H9 (cell line): ENCODE data around the gene SNX32. TPM values are rescaled to one million over a fixed set of nuclear protein-coding genes. Genes with fewer than 3 reads are reported as not detected.
A peak's percentile ranks its signal among the peaks of the same experiment; 100 is the strongest.

ENCODE experiments used
- DNase-seq: peaks from one replicate; pipeline ENCODE4 v3.0.0-alpha.2; 2017
- H2AFZ ChIP-seq: one replicate; pipeline ENCODE4 v1.6.1; 2013; ENCODE audit warnings: mild to moderate bottlenecking, low read length, control low read depth, moderate library complexity
- H2AK5ac ChIP-seq: 2 replicates; pipeline ENCODE4 v1.6.1; 2013; ENCODE audit warnings: low read length, control low read depth, mixed read lengths; ENCODE audit not compliant: insufficient read length
- H2BK120ac ChIP-seq: one replicate; pipeline ENCODE4 v1.6.1; 2013; ENCODE audit warnings: low read depth, mild to moderate bottlenecking, low read length, control low read depth, inconsistent platforms; ENCODE audit not compliant: poor library complexity, severe bottlenecking
- H2BK12ac ChIP-seq: 2 replicates; pipeline ENCODE4 v1.6.1; 2013; ENCODE audit warnings: low read length, control low read depth, mixed read lengths, low read depth; ENCODE audit not compliant: insufficient read length
- H2BK15ac ChIP-seq: 2 replicates; pipeline ENCODE4 v1.6.1; 2013; ENCODE audit warnings: low read depth, low read length, control low read depth
- H2BK20ac ChIP-seq: one replicate; pipeline ENCODE4 v1.6.1; 2013; ENCODE audit warnings: low read depth, mild to moderate bottlenecking, low read length, control low read depth, inconsistent platforms; ENCODE audit not compliant: poor library complexity, severe bottlenecking
- H2BK5ac ChIP-seq: 2 replicates; pipeline ENCODE4 v1.6.1; 2013; ENCODE audit warnings: low read length, control low read depth, mixed read lengths; ENCODE audit not compliant: insufficient read length
- H3K14ac ChIP-seq: 2 replicates; pipeline ENCODE4 v1.6.1; 2013; ENCODE audit warnings: low read length, control low read depth; ENCODE audit not compliant: insufficient read depth
- H3K18ac ChIP-seq: 2 replicates; pipeline ENCODE4 v1.6.1; 2013; ENCODE audit warnings: low read depth, mild to moderate bottlenecking, mixed read lengths, low read length, control low read depth; ENCODE audit not compliant: insufficient read length
- H3K23ac ChIP-seq: 2 replicates; pipeline ENCODE4 v1.6.1; 2013; ENCODE audit warnings: low read length, control low read depth, mixed read lengths, low read depth; ENCODE audit not compliant: insufficient read length
- H3K23me2 ChIP-seq: 2 replicates; pipeline ENCODE4 v1.6.1; 2013; ENCODE audit warnings: low read depth, mild to moderate bottlenecking, mixed read lengths, low read length, control low read depth; ENCODE audit not compliant: insufficient read length, poor library complexity, severe bottlenecking
- H3K27ac ChIP-seq: 2 replicates; pipeline ENCODE4 v1.5.1; 2013; ENCODE audit warnings: low read length, control low read depth, mixed read lengths, low read depth; ENCODE audit not compliant: insufficient read length
- H3K27me3 ChIP-seq: 2 replicates; pipeline ENCODE4 v1.6.1; 2013; ENCODE audit warnings: low read length, control low read depth, inconsistent platforms; ENCODE audit not compliant: insufficient read depth
- H3K4ac ChIP-seq: 2 replicates; pipeline ENCODE4 v1.6.1; 2013; ENCODE audit warnings: low read depth, mild to moderate bottlenecking, control low read depth, inconsistent platforms, low read length, moderate library complexity
- H3K4me1 ChIP-seq: 2 replicates; pipeline ENCODE4 v1.6.1; 2013; ENCODE audit warnings: low read length, control low read depth, inconsistent platforms; ENCODE audit not compliant: insufficient read depth
- H3K4me2 ChIP-seq: 2 replicates; pipeline ENCODE4 v1.6.1; 2013; ENCODE audit warnings: low read length, control low read depth, mixed read lengths; ENCODE audit not compliant: insufficient read length, insufficient read depth
- H3K56ac ChIP-seq: 2 replicates; pipeline ENCODE4 v1.6.1; 2013; ENCODE audit warnings: low read depth, mild to moderate bottlenecking, mixed read lengths, low read length, control low read depth; ENCODE audit not compliant: insufficient read length
- H3K79me1 ChIP-seq: 2 replicates; pipeline ENCODE4 v1.6.1; 2013; ENCODE audit warnings: low read depth, mild to moderate bottlenecking, moderate library complexity, low read length, control low read depth, inconsistent platforms; ENCODE audit not compliant: insufficient read depth, poor library complexity, severe bottlenecking
- H3K79me2 ChIP-seq: 2 replicates; pipeline ENCODE4 v1.6.1; 2013; ENCODE audit warnings: low read length, control low read depth, inconsistent platforms; ENCODE audit not compliant: insufficient read depth
- H3K9ac ChIP-seq: 2 replicates; pipeline ENCODE4 v1.6.1; 2013; ENCODE audit warnings: low read length, control low read depth, mixed read lengths; ENCODE audit not compliant: insufficient read length; ENCODE audit errors: extremely low read depth
- H3K9me3 ChIP-seq: one replicate; pipeline ENCODE4 v1.6.1; 2013; ENCODE audit warnings: low read depth, low read length, inconsistent platforms; ENCODE audit not compliant: control insufficient read depth
- H3T11ph ChIP-seq: one replicate; pipeline ENCODE4 v1.6.1; 2013; ENCODE audit warnings: mild to moderate bottlenecking, low read length, control low read depth, inconsistent platforms
- H4K20me1 ChIP-seq: one replicate; pipeline ENCODE4 v1.6.1; 2013; ENCODE audit not compliant: control insufficient read depth, insufficient read length, insufficient read depth
- H4K5ac ChIP-seq: 2 replicates; pipeline ENCODE4 v1.6.1; 2013; ENCODE audit warnings: low read depth, mild to moderate bottlenecking, mixed read lengths, low read length, control low read depth; ENCODE audit not compliant: insufficient read length
- H4K8ac ChIP-seq: replicated peaks from 2 replicates; pipeline ENCODE4 v1.6.1; 2013; ENCODE audit warnings: low read length, control low read depth, mixed read lengths, low read depth; ENCODE audit not compliant: insufficient read length
- H4K91ac ChIP-seq: 2 replicates; pipeline ENCODE4 v1.6.1; 2013; ENCODE audit warnings: low read depth, mild to moderate bottlenecking, moderate library complexity, mixed read lengths, low read length, control low read depth; ENCODE audit not compliant: insufficient read length
- H3K27ac Mint-ChIP-seq, 3 experiments: 2 replicates in 2 of 3; 3 replicates in 1 of 3; pipeline ENCODE4 v1.8.0; 2020 to 2021; ENCODE audit warnings: mixed read lengths in 3 of 3, mild to moderate bottlenecking in 1 of 3, moderate library complexity in 1 of 3
- H3K27me3 Mint-ChIP-seq: 2 replicates; pipeline ENCODE4 v1.8.0; 2021; ENCODE audit warnings: low read depth, mild to moderate bottlenecking, moderate library complexity, mixed read lengths
- H3K36me3 Mint-ChIP-seq, 3 experiments: 2 replicates in 2 of 3; 3 replicates in 1 of 3; pipeline ENCODE4 v1.8.0; 2020 to 2021; ENCODE audit warnings: low read depth in 3 of 3, mixed read lengths in 3 of 3; ENCODE audit not compliant: insufficient read depth in 1 of 3
- H3K4me1 Mint-ChIP-seq, 2 experiments: 2 replicates each; pipeline ENCODE4 v1.8.0; 2020; ENCODE audit warnings: mixed read lengths in 2 of 2
- H3K4me3 Mint-ChIP-seq, 2 experiments: 2 replicates in 1 of 2; 3 replicates in 1 of 2; pipeline ENCODE4 v1.8.0; 2020 to 2021; ENCODE audit warnings: mild to moderate bottlenecking in 2 of 2, mixed read lengths in 2 of 2, moderate library complexity in 1 of 2
- H3K9me3 Mint-ChIP-seq, 2 experiments: 2 replicates in 1 of 2; 3 replicates in 1 of 2; pipeline ENCODE4 v1.8.0; 2020; ENCODE audit warnings: mild to moderate bottlenecking in 2 of 2, mixed read lengths in 2 of 2, moderate library complexity in 1 of 2
- WGBS: extraction: QIAGEN DNeasy Blood & Tissue Kit; methylation state at CpG from one replicate; pipeline ENCODE4 v1.1.7; 2013; ENCODE audit warnings: missing lambda C conversion rate, low lambda C conversion rate, mixed read lengths; ENCODE audit not compliant: insufficient read length; ENCODE audit errors: extremely low coverage; 5-methylcytosine and 5-hydroxymethylcytosine counted together
- total RNA-seq: library from RNA; stranded (reverse); gene quantifications from 2 replicates; pipeline ENCODE4 v1.2.1, GENCODE V29; 2021
- TF ChIP-seq, protein P1 (sequence below): fragments of 200-600 bp; sonication (generic); conservative IDR thresholded peaks from 3 replicates; pipeline ENCODE4 v1.8.0; 2021; ENCODE audit warnings: antibody characterized with exemption, mild to moderate bottlenecking

SNX32 gene
- total RNA-seq, 1 experiment from 2014 or later, result 1.2 TPM

DNA sequence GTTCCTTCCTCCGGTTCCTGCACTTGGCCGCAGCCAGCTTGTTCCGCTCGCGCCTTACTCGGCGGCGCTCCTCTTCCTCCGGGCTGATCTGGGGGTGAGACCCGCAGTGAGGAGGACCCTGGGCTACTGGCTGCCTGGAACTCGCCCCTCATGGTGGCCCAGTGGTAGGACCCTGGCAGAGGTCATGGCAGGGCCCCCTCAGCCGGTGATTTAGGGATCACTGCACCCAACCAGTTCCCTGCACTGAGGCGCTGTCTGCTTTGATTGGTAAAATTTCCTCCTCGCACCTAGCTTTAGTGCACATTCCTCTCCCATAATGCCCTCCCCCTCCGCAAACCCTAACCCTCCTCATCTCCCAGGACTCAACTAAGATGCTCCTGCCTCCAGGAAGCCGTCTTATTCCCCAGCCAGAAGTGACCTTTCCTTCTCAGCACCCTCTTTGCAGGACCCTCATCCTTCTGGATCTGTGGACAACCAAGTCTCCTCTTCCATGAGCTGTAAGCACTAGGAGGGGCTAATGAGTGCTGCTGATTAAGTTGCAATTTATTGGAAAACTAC, 60.4 kb downstream of the SNX32 start:
- Histone ChIP-seq H3K18ac (peak overlapping the region; percentile 9), H2AK5ac (no peak overlapping the region), H3T11ph (no peak overlapping the region), H3K4ac (no peak overlapping the region), H2BK120ac (no peak overlapping the region), H3K23me2 (peaks cover 16% of the 10 kb centered on the region), H3K4me2 (no peak overlapping the region), H3K27me3 (peaks cover 8% of the 10 kb centered on the region; the same call in 1 of the 2 replicates), H3K4me1 (peaks cover 7% of the 10 kb centered on the region; the same call in 1 of the 2 replicates), H2AFZ (no peak overlapping the region), H4K91ac (no peak overlapping the region), H3K14ac (no peak overlapping the region), H4K5ac (no peak overlapping the region), H2BK20ac (no peak overlapping the region), H3K79me1 (no peaks in the 10 kb centered on the region), H3K27ac (no peak overlapping the region), H3K9ac (no peak overlapping the region), H4K20me1 (no peaks in the 10 kb centered on the region), H3K79me2 (no peaks in the 10 kb centered on the region; the same call in 1 of the 2 replicates), H2BK5ac (no peak overlapping the region), H2BK12ac (no peak overlapping the region), H4K8ac (no peak overlapping the region), H3K23ac (no peak overlapping the region), H3K56ac (no peak overlapping the region), H2BK15ac (no peak overlapping the region), H3K9me3 (no peaks in the 10 kb centered on the region)
- WGBS, result no CpG with 5 or more reads among the region's 16 CpGs
- peaks cover 34% of the 10 kb centered on the region for H3K27me3 Mint-ChIP-seq
- H3K4me3 Mint-ChIP-seq, result peak overlapping the region in 1 of 2 experiments; percentile 56; a peak in 1 of 5 replicates
- peaks cover 0 to 37% (median 0%) of the 10 kb centered on the region in 3 experiments; a peak in 3 of 7 replicates for H3K36me3 Mint-ChIP-seq
- peaks cover under 1 to 4% of the 10 kb centered on the region in 2 experiments; a peak in 2 of 5 replicates for H3K9me3 Mint-ChIP-seq
- peaks cover 32 to 41% of the 10 kb centered on the region in 2 experiments for H3K4me1 Mint-ChIP-seq
- TF ChIP-seq, protein P1, sequence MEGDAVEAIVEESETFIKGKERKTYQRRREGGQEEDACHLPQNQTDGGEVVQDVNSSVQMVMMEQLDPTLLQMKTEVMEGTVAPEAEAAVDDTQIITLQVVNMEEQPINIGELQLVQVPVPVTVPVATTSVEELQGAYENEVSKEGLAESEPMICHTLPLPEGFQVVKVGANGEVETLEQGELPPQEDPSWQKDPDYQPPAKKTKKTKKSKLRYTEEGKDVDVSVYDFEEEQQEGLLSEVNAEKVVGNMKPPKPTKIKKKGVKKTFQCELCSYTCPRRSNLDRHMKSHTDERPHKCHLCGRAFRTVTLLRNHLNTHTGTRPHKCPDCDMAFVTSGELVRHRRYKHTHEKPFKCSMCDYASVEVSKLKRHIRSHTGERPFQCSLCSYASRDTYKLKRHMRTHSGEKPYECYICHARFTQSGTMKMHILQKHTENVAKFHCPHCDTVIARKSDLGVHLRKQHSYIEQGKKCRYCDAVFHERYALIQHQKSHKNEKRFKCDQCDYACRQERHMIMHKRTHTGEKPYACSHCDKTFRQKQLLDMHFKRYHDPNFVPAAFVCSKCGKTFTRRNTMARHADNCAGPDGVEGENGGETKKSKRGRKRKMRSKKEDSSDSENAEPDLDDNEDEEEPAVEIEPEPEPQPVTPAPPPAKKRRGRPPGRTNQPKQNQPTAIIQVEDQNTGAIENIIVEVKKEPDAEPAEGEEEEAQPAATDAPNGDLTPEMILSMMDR, result no peak
- DNase-seq, result no peak
- H3K27ac Mint-ChIP-seq, result 0 out of 7 replicates have a peak overlapping the region, but pooled peaks of 1 of the 3 experiments have one; percentile 19
